SW 1271 (cell line): ENCODE results near the gene ZNF71.

Source experiments
- DNase-seq, 2 experiments: peaks; one replicate each; lab custom pipeline; 2025; lab: John Stamatoyannopoulos, UW

ZNF71 gene

DNA sequence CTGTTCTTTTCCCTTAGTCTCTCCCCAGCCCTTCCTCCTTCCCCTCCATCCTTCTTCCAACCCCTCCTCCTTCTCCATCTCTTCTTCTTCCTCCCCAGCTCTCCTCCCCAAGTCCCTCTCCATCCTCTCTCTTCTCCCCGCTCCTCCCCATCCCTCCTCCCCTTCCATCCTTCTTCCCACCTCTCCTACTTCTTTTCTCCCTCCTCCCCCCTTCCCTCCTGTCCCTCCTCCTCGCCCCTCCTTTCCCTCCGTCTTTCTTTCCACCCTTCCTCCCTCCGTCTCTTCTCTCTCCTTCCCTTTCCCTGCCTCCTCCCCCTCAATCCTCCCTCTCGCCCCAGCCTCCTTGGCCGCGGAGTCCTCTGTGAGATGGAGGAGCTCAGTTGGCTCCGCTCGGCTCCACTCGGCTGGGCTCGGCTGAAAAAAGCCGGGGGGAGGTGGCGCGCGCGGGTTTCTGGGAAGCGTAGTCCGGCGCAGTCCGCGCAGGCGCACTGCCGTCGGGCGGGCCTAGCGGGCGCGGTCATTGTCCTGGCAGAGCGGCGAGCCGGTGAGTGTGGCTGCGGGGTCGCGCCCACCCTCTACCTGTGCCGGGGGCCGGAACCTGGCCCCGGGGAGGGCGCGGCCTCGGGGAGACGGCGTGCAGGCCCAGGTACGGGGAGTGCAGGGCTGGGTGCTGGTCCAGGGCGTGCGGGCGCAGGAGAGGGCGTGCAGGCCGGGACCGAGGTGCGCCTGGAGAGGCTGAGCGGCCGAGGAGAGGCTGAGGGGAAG is at the start of gene ZNF71:
Gene ZNF71, plus strand, starts transcription at position 520 of the 765 bp plus-strand sequence. CDS start 6,257 bp downstream, outside the sequence.
- DNase-seq: peak; percentile 29 to 70

DNA sequence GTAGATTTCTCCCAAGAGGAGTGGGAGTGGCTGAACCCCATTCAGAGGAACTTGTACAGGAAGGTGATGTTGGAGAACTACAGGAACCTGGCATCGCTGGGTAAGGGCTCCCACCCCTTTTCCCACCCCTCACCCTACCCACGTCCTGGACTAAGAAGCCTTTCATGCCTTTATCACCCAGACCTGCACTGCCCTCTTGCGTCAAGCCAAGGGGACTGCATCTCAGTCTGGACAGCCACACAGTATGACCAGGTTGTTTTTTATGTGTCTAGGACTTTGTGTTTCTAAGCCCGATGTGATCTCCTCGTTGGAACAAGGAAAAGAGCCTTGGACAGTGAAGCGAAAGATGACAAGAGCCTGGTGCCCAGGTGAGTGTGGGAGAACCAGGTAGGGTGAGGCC is 47.6 kb upstream of the ZNF71 start:
- DNase-seq: no peak

DNA sequence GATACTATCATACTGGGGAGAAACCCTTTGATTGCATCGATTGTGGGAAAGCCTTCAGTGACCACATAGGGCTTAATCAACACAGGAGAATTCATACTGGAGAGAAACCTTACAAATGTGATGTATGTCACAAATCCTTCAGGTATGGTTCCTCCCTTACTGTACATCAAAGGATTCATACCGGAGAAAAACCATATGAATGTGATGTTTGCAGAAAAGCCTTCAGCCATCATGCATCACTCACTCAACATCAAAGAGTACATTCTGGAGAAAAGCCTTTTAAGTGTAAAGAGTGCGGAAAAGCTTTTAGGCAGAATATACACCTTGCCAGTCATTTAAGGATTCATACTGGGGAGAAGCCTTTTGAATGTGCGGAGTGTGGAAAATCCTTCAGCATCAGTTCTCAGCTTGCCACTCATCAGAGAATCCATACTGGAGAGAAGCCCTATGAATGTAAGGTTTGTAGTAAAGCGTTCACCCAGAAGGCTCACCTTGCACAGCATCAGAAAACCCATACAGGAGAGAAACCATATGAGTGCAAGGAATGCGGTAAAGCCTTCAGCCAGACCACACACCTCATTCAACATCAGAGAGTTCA is 40.7 kb upstream of the ZNF71 start:
- DNase-seq: no peak

DNA sequence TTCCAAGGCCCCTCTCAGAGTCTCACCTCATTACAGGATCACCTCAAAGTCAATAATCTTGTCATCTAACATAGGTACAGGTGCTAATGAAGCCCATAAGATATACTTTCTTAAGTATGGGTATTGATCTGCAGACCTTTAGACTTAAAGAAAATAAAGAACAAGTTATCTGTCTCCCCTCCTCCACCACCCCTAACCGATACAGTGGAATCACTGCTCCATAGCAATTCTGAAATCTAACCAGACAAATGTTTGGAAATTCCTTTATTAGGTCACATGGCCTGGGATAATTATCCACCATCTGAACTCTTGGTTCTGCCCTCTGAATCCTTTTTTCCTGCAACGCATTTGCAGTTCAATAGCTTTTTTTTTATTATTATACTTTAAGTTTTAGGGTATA is 32.3 kb upstream of the ZNF71 start:
- no peak for DNase-seq

DNA sequence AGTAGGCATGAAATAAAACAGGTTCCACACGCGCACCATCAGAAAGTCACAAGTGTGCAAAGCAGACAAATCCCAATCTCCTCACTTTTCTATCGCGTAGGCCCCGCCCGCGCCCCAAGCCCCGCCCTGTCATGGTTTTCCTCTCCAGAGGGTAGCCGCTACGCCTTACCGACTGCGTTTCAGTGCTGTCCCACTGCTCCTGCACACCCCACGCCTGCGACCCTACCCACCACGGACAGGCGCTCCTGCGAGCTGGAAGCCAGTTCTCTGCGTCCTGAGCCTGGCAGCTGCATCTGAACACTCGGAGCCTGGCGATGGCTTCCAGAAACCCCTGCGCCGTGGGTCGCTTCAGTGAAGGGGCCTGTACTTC is 28.2 kb upstream of the ZNF71 start:
- no peak for DNase-seq

DNA sequence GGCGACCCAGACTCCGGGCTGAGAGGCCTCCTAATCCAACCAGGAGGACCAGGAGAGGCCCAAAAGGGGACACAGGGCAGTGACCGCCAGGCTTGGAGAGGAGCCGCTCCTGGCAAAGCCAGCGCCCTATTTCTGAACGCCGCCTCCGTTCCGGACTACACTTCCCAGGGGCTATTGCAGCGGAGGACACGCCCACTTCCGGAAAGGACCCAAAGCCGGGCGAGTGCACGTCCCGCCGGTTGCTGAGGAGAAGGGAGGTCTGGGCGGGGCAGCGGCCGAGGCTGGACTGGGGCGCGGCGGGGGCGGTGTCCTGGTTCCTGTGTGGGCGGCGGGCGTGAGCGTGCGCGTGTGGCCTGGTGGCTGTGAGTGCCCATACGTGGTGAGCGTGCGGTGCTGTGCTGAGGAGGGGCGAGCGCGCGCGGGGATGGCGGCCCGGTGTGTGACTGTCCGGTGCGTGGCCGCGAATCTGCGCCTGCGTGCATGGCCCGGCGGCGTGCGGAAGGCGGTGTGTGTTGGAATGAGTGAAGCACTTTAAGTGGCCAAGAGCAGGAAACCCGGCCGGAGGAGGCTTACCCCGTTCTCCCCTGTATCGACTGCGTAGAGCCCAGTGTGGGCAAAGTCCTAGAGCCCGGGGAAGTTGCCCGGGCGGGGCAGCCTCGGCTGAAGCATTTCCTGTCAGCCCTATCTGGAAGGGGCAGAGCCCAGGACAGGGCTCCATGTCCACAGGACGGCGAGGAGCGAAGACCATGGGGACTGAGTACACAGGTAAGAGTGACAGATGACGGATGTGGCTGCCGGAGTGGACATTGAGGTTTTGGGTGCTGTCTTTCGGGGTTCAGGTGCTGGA is 27.6 kb upstream of the ZNF71 start, which contains the start of gene ZNF470:
Gene ZNF470, plus strand, starts transcription at position 195 of the 847 bp plus-strand sequence. CDS start 2,844 bp downstream, outside the sequence.
- DNase-seq: peak; percentile 3 to 75

DNA sequence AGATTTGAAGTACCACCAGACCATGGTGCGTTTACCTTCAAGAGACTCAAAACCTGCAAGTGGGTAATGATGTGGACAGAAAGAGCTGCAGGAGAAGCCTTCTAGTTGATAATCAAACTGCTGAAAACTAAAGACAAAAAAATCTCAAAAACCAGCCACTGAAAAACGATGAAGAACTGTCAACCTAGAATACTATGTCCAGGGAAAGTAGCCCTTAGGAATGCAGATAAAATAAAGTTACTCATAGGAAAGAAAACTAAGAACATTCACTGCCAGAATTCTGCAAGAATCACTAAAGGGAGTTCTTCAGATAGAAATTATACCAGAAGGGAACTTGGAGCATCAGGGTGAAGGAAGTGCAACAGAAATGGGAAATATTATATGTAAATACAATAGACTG is 22.5 kb upstream of the ZNF71 start:
- DNase-seq: no peak

DNA sequence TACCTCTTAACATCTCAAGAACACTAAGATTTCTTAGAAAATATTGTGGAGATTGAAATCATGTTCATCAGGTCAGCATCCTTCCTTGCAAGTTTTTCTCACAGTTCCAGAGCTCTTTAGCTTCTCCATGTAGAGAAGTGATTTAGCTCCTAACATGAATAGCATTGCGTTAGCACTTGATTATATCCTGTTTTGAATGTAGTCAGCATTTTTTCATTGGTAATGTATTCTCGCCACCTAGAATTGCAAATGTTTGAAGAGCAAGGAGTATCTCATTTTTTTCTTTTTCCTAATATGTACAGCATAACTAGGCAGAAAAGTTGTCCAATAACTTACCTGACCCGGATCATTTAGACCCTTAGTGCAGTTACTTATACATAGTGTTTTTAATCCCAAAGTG is 21.2 kb upstream of the ZNF71 start:
- DNase-seq: no peak

DNA sequence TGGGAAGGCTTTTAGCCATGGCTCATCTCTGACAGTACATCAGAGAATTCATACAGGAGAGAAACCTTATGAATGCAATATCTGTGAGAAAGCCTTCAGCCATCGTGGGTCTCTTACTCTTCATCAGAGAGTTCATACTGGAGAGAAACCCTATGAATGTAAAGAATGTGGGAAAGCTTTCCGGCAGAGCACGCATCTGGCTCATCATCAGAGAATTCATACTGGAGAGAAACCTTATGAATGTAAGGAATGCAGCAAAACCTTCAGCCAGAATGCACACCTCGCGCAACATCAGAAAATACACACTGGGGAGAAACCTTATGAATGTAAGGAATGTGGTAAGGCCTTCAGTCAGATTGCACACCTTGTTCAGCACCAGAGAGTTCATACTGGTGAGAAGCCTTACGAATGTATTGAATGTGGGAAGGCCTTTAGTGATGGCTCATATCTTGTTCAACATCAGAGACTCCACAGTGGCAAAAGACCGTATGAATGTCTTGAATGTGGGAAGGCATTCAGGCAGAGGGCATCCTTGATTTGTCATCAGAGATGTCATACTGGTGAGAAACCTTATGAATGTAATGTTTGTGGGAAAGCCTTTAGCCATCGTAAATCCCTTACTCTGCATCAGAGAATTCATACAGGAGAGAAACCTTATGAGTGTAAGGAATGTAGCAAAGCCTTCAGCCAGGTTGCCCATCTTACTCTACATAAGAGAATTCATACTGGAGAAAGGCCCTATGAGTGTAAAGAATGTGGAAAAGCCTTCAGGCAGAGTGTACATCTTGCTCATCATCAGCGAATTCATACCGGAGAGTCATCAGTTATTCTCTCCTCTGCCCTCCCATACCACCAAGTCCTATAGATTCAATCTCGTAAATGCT is 17.1 kb upstream of the ZNF71 start:
- no peak for DNase-seq

DNA sequence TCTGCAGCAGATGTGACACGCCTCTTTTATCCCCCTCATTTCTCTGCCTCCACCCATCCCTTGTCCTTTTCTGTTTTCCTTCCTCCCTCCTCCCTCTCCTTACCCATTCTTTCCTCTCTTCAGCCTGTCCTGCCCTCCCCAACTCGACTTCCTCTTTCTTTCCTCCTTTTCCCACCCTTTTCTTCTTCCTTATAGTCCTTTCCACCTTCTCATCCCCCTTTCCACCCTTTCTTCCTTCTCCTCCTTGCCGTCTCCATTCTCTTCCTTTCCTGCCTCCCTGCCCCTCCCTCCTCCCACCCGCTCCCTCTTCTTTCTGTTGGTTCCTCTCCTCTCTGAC is 688 bp upstream of the ZNF71 start:
- no peak for DNase-seq

DNA sequence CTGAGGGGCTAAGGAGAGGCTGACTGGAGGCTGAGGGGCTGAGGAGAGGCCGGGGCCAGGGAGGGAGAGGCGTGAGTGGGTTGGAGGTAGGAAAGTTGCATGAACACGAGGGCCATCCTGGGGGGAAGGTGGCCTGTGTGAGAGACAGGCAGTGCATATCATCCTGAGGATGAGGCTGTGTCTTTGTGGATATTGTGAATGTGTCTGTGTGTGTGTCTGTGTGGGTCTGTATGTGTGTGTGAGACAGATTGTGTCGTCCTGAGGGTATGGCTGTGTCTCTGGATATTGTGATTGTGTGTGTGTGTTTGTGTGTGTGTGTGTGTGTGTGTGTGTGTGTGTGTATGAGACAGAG is 422 bp downstream of the ZNF71 start:
- DNase-seq: no peak

DNA sequence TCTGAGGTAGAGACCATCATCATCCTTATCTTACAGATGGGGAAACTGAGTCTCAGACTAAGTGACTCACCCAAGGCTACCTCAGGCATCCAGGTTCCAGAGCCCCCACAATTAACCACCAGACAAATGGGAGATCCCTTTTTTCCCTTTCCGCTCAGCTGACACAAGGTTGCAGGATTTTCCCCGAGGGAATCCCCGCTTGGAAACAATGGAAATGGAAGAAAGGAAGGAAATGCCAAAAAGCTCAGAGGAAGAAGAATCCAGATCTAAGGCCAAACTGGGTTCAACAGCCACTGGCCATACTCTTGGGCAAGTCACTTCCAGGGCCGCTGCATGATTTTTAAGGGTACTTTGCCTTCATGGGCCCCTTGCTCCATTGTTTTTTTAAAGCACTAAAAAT is 1.6 kb downstream of the ZNF71 start:
- no peak for DNase-seq

DNA sequence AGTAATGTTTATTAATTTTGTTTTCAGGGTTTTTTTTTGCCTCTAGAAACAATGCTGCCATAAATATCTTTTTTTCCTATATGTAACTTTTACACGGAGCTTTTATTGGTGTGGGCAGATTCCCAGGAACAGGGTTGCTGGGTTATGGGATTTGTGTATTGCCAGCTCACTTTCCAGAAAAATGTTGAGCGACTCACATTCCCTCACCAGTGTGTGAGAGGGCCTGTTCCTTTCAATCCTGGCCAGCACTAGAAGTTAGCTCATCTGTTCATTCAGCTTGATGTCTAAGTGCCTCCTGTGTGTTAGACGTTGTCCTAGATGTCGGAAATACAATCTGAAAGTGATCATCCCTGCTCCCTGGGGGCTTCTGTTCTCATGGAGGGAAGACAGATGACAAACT is 2.6 kb downstream of the ZNF71 start:
- DNase-seq: no peak

DNA sequence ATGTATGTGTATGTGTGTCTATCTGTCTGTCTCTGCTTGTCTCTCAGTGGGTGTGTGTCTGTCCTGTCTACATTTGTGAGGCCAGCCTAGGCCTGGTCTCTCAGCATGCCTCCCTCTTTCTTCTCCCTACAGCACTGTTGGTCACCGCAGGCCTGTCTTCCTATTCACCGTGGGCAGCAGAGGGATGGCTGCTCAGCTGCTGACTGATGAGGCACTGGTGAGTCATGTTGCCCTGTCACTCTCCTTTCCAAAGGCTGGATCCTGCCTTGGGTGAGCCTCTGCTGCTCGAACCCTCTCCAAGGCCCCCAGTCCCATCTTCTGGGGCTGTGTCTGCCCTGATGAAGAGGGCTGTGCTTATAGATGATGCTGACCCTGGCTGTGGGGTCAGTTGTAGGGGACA is 6.3 kb downstream of the ZNF71 start:
- DNase-seq: peak; percentile 26 to 42

DNA sequence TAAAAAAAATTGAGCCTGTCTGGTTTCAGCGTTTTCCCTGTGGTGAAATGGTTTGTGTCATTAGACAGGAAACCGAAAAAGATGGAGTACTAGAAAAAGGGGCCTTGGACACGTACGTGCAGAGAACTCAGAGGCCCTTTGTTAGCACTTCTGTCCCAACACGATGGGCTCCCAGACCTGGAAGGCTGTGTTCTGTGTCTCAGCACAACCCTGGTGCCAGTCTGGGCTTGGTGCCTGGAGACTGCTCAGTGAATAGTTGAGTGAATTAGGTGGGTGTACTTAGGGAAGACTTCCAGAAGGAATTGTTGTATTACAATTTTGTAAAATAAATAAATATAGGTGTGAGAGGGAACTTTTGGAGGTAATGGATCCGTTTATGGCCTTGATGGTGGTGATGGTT is 8.7 kb downstream of the ZNF71 start:
- no peak for DNase-seq

DNA sequence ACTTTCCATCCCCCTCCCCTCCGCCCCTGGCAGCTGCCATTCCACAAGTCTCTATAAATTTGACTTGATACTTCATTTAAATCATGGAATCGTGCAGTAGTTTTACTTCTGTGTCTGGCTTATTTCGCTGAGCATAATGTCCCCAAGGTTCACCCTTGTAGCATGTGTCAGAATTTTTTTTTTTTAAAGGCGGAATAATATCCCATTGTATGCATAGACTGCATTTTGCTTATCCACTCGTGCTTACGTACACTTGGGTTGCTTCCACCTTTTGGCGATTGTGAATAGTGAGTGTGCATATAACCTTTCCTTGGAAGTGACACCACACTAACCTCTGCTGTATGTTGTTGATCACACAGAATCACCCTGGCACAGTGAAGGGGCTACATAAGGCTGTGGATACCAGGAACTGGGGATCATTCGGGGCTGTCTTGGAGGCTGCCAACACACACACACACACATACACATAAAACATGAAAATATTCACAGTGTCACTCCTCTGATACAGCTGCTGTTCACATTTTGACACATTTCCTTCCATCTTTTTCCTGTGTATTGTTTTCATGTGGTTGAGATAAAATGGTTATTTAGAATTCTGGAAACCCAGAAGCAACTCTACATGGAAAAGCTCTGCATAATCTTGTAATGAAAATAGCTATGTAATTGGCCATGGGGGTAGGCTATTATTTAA is 13.3 kb downstream of the ZNF71 start:
- DNase-seq: no peak

DNA sequence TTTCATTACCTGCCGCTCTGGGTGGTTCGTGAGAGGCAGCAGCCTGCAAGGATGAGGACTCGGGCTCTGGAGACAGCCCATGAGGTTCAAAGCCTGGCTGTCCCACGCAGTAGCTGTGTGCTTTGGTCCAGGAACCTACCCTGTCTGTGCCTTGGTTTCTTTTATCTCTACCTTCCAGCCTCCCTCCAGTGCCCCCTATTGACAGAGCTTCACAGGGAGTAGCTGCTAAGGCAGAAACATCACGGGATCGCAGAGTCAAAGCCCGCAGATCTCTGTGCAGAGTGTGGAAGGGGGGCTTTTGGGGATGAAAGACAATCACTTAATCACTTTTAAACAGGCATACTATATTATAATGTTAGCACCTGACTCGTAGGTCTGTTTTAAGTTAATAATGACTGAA is 16.2 kb downstream of the ZNF71 start:
- DNase-seq: no peak

DNA sequence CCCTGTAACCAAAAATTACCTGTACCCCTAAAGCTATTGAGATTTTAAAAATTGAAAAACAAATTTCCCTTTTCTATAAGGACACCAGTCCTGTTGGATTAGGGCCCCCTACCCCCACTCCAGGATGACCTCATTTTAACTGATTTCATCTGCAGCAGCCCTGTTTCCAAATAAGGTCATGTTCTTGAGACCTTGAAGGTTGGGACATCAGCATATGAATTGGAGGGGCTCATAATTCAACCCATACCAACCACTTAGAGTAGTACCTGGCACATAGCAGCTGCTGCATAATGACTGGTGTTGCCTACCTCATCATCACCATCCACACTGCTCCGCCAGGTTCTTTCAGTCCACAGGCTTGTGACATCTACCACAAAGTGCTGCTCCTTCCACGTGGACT is 17.6 kb downstream of the ZNF71 start:
- DNase-seq: no peak

DNA sequence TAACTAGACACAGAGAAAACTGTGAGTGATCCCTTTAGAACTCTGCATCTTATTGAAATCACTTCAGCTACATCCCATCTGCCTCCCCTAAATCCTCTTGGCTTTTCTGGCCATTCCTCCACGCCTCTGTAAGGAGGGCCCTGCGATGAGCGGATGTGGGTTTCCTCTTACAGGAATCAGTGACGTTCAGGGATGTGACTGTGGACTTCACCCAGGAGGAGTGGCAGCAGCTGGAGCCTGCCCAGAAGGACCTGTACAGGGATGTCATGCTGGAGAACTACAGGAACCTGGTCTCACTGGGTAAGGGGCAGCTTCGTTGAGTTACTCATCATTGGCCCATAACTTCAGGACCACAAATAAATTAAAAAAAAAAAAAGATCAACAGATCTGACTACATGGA is 18.5 kb downstream of the ZNF71 start:
- no peak for DNase-seq

DNA sequence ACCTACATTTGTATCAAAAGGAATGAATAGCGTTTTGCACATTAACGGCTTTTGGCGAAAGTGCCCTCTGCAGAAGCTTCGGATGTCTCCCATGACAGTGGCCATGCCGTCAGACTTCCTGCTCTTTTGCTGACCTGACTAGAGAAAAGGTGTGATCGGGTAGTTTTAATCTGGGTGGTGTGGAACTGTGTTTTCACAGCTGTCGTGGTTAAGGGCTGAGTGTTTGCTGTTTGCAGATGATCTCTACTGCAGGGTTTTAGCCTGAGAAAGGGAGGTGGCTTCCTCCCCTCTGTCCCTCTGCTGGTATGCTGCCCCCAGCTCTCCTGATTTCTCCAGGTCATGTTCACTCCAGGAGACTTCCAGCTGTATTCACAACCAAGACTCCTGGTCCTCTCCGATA is 22.4 kb downstream of the ZNF71 start:
- DNase-seq: no peak

DNA sequence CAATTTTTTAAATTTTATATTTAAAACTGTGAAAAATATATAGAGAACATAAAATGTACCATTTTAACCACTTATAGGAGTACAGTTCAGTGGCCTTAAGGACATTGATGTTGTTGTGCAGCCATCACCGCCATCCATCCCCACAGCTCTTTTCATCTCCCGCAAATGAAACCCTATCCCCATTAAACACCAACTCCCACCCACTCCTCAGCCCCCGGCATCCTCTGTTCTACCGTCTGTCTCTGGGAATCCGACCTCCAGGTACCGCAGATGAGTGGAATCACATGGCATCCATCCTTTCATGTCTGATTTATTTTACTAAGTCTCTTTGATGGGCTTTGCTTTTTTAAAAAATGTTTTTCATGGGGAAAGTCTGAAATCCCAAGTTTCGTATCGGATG is 24.0 kb downstream of the ZNF71 start:
- no peak for DNase-seq

DNA sequence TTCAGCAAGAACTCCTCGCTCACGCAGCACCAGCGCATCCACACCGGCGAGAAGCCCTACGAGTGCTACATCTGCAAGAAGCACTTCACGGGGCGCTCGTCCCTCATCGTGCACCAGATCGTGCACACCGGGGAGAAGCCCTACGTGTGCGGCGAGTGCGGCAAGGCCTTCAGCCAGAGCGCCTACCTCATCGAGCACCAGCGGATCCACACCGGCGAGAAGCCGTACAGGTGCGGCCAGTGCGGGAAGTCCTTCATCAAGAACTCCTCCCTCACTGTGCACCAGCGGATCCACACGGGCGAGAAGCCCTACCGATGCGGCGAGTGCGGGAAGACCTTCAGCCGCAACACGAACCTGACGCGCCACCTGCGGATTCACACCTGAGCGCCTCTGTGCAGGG is 27.3 kb downstream of the ZNF71 start:
- DNase-seq: no peak
